ENCODE measurements around the gene MFN2. TPM values are rescaled to one million over a fixed set of nuclear protein-coding genes. Genes with fewer than 3 reads are reported as not detected.

Gene MFN2
- polyA plus RNA-seq, 1 experiment, result 62.5 TPM

DNA sequence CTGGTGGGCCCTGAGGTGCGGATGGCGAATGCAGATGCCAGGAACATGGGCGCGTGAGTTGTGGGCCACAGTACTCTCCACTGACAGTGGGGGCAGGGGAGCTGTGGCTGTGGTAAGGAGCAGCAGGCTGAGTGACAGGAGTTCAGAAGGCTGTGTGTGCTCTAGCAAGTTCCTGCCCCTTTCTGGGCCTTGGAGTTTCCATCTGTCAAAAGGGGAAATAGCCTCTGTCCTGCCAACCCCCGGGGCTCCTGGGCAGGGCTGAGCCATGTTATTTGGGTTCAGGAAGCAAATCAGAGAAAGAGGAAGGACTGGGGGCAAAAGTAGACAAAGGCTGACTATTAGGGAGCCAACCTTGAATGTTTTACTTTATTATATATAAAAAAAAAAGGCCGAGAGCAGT lies 19.5 kb upstream of the MFN2 start:
- CTCF ChIA-PET, result no interaction called here
- Histone ChIP-seq H3K36me3 (ENCODE audit: control insufficient read depth, insufficient read depth, low read length) (peaks cover 51% of the 10 kb centered on the region), H3K4me3 (ENCODE audit: low read depth, low read length) (no peak overlapping the region), H3K27me3 (ENCODE audit: control insufficient read depth, insufficient read depth, low read length) (no peaks in the 10 kb centered on the region)
- POLR2A ChIA-PET, result no interaction called here
- TF ChIP-seq, protein P1, sequence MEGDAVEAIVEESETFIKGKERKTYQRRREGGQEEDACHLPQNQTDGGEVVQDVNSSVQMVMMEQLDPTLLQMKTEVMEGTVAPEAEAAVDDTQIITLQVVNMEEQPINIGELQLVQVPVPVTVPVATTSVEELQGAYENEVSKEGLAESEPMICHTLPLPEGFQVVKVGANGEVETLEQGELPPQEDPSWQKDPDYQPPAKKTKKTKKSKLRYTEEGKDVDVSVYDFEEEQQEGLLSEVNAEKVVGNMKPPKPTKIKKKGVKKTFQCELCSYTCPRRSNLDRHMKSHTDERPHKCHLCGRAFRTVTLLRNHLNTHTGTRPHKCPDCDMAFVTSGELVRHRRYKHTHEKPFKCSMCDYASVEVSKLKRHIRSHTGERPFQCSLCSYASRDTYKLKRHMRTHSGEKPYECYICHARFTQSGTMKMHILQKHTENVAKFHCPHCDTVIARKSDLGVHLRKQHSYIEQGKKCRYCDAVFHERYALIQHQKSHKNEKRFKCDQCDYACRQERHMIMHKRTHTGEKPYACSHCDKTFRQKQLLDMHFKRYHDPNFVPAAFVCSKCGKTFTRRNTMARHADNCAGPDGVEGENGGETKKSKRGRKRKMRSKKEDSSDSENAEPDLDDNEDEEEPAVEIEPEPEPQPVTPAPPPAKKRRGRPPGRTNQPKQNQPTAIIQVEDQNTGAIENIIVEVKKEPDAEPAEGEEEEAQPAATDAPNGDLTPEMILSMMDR (IDR thresholded peaks at IDR 0.05; ENCODE audit: insufficient read depth, low read depth, low read length), result no peak
- DNase-seq (ENCODE audit: low read depth), result no peak

- TF ChIP-seq, protein P1 (IDR thresholded peaks at IDR 0.05; ENCODE audit: insufficient read depth, low read depth, low read length), result no peak
- peaks cover 54% of the 10 kb centered on the region for H3K36me3 ChIP-seq (ENCODE audit: control insufficient read depth, insufficient read depth, low read length)
- ChIA-PET POLR2A (no interaction called here), CTCF (no interaction called here)
- DNase-seq (ENCODE audit: low read depth), result no peak
- H3K4me3 ChIP-seq (ENCODE audit: low read depth, low read length), result no peak overlapping the region
- H3K27me3 ChIP-seq (ENCODE audit: control insufficient read depth, insufficient read depth, low read length), result no peaks in the 10 kb centered on the region
Measured at GRCh38 chr1:11961230-11961629, 19.0 kb upstream of the MFN2 start.

DNA sequence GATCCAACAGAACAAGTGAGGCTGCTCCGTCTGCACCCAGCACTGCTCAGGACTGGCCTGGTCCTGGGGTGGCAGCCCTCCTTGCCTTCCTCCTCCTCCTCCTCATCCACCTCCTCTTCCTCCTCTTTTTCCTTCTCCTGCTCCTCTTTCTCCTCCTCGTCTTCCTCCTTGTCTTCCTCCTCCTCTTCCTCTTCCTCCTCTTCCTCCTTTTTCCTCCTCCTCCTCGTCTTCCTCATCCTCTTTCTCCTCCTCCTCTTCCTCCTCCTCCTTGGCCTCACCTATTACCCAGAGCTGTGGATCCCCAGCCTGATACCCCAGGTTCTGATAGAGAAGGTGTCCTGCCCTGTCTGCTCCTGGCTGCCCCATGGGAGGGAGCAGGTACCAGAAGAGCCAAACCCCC lies 16.6 kb upstream of the MFN2 start:
- Histone ChIP-seq H3K36me3 (ENCODE audit: control insufficient read depth, insufficient read depth, low read length) (peaks cover 39% of the 10 kb centered on the region), H3K27me3 (ENCODE audit: control insufficient read depth, insufficient read depth, low read length) (no peaks in the 10 kb centered on the region), H3K4me3 (ENCODE audit: low read depth, low read length) (no peak overlapping the region)
- TF ChIP-seq, protein P1 (IDR thresholded peaks at IDR 0.05; ENCODE audit: insufficient read depth, low read depth, low read length), result no peak
- DNase-seq (ENCODE audit: low read depth), result no peak
- ChIA-PET CTCF (no interaction called here), POLR2A (no interaction called here)

DNA sequence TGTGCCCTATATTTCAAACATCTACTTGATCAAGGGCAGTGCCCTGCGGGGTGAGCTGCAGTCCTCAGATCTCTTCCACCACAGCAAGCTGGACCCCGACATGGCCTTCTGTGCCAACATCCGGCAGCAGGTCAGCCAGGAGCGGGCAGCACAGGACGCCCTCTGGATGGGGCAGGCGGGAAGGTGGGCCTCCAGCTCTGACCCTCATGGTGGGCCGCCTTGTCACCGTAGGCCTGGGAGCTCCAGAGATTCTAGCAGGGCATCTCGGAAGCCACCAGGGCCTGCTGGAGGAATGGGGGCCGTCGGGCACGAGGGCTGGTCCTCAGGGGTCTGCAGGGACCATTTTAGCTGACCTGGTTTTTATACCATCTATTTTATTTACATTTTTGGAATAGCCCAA lies 15.6 kb upstream of the MFN2 start:
- H3K4me3 ChIP-seq (ENCODE audit: low read depth, low read length), result no peak overlapping the region
- ChIA-PET CTCF (no interaction called here), POLR2A (no interaction called here)
- H3K27me3 ChIP-seq (ENCODE audit: control insufficient read depth, insufficient read depth, low read length), result no peaks in the 10 kb centered on the region
- TF ChIP-seq, protein P1 (IDR thresholded peaks at IDR 0.05; ENCODE audit: insufficient read depth, low read depth, low read length), result no peak
- no peak for DNase-seq (ENCODE audit: low read depth)
- peaks cover 43% of the 10 kb centered on the region for H3K36me3 ChIP-seq (ENCODE audit: control insufficient read depth, insufficient read depth, low read length)

GRCh38 chr1:11967028-11967547 lies 13.2 kb upstream of the MFN2 start:
- H3K36me3 ChIP-seq (ENCODE audit: control insufficient read depth, insufficient read depth, low read length), result peaks cover 40% of the 10 kb centered on the region
- no peak for DNase-seq (ENCODE audit: low read depth)
- POLR2A ChIA-PET, result interaction anchor here (0.5 kb wide), 1 partner anchor 60 kb away, joined by 3 read pairs; no protein-coding TSS in a partner anchor
- no peak overlapping the region for H3K4me3 ChIP-seq (ENCODE audit: low read depth, low read length)
- TF ChIP-seq, protein P1 (IDR thresholded peaks at IDR 0.05; ENCODE audit: insufficient read depth, low read depth, low read length), result peak; percentile 39; the same call in 1 of the 2 replicates
- CTCF ChIA-PET, result interaction anchor here (0.7 to 2.2 kb wide), 6 partner anchors 10 to 71 kb away, joined by 3 to 7 read pairs (median 4); no protein-coding TSS in a partner anchor
- H3K27me3 ChIP-seq (ENCODE audit: control insufficient read depth, insufficient read depth, low read length), result no peaks in the 10 kb centered on the region

Data from BJ (cell line).